NT2/D1 (cell line): ENCODE measurements around the gene SNAP47.
"Not testable (repeated sequence)": the region's sequence is repeated elsewhere in the genome, so short reads cannot be mapped to it uniquely, and the experiment has no call there.

Source experiments
- DNase-seq: peaks from one replicate; pipeline ENCODE4 v3.0.0-alpha.2; 2011; ENCODE audit warnings: low read depth, low spot score
- H3K27me3 ChIP-seq: 2 replicates; pipeline ENCODE4 v1.6.0; 2011; ENCODE audit warnings: mild to moderate bottlenecking; ENCODE audit not compliant: insufficient read length, insufficient read depth
- H3K36me3 ChIP-seq: 2 replicates; pipeline ENCODE4 v1.6.1; 2011; ENCODE audit warnings: mild to moderate bottlenecking, low read length, mixed read lengths; ENCODE audit not compliant: insufficient read depth, insufficient read length
- H3K4me1 ChIP-seq: 2 replicates; pipeline ENCODE4 v1.5.1; 2011; ENCODE audit not compliant: insufficient read depth, insufficient read length
- H3K4me3 ChIP-seq: 2 replicates; pipeline ENCODE4 v1.5.1; 2011; ENCODE audit warnings: low read depth; ENCODE audit not compliant: insufficient read length
- H3K9ac ChIP-seq: 2 replicates; pipeline ENCODE4 v1.6.0; 2011; ENCODE audit warnings: low read depth; ENCODE audit not compliant: insufficient read length
- H3K9me3 ChIP-seq: 2 replicates; pipeline ENCODE4 v1.5.1; 2011; ENCODE audit warnings: mild to moderate bottlenecking, low read length; ENCODE audit not compliant: insufficient read depth
- SUZ12 ChIP-seq: IDR thresholded peaks from 2 replicates; pipeline ENCODE4 v1.6.1; 2011; ENCODE audit not compliant: insufficient read length, insufficient read depth; ENCODE audit errors: extremely low read depth
- YY1 ChIP-seq: IDR thresholded peaks from 2 replicates; pipeline ENCODE4 v1.6.1; 2011; ENCODE audit not compliant: insufficient read length, insufficient read depth
- ZNF274 ChIP-seq: IDR thresholded peaks from 2 replicates; pipeline ENCODE4 v1.6.1; 2011; ENCODE audit warnings: mild to moderate bottlenecking, low read depth, low read length

SNAP47 gene

GRCh38 chr1:227734856-227735538 is at the start of gene SNAP47, which contains the start of gene JMJD4:
Gene SNAP47 (plus strand): TSS chr1:227735435. CDS start chr1:227747737, 12,302 bp downstream.
Gene JMJD4 (minus strand): TSS chr1:227735302. CDS start chr1:227735273, 29 bp downstream.
- peak; percentile 96 for DNase-seq
- TF ChIP-seq ZNF274, result no peak
- no peak for TF ChIP-seq SUZ12
- TF ChIP-seq YY1, result no peak
- H3K36me3 ChIP-seq, result peaks cover 65% of the 10 kb centered on the region
- H3K9ac ChIP-seq, result peak within 1 kb of the TSS; percentile 93
- no peaks in the 10 kb centered on the region for H3K27me3 ChIP-seq
- no peaks in the 10 kb centered on the region for H3K9me3 ChIP-seq
- H3K4me1 ChIP-seq, result peaks cover 20% of the 10 kb centered on the region
- peak within 1 kb of the TSS; percentile 97 for H3K4me3 ChIP-seq

- TF ChIP-seq SUZ12 (no peak), YY1 (no peak), ZNF274 (no peak)
- no peak overlapping the region for H3K4me3 ChIP-seq
- DNase-seq, result no peak
- H3K36me3 ChIP-seq, result no peaks in the 10 kb centered on the region
- H3K9ac ChIP-seq, result no peak overlapping the region
- H3K4me1 ChIP-seq, result no peaks in the 10 kb centered on the region
- H3K9me3 ChIP-seq, result 0 out of 2 replicates have a peak, but pooled peaks cover 7% of the 10 kb centered on the region
- no peaks in the 10 kb centered on the region for H3K27me3 ChIP-seq
These were observed 49.4 kb upstream of the SNAP47 start for GRCh38 chr1:227685807-227686206.

GRCh38 chr1:227697321-227697864 is 37.8 kb upstream of the SNAP47 start:
- H3K4me1 ChIP-seq, result no peaks in the 10 kb centered on the region
- no peaks in the 10 kb centered on the region for H3K27me3 ChIP-seq
- H3K4me3 ChIP-seq, result no peak overlapping the region
- TF ChIP-seq YY1 (no peak), SUZ12 (no peak), ZNF274 (peak; percentile 65)
- no peak for DNase-seq
- peaks cover 35% of the 10 kb centered on the region; the same call in 1 of the 2 replicates for H3K9me3 ChIP-seq
- H3K9ac ChIP-seq, result no peak overlapping the region
- no peaks in the 10 kb centered on the region for H3K36me3 ChIP-seq

GRCh38 chr1:227701631-227702030 is 33.6 kb upstream of the SNAP47 start:
- DNase-seq, H3K4me3 ChIP-seq, H3K9ac ChIP-seq, H3K36me3 ChIP-seq, H3K27me3 ChIP-seq, H3K4me1 ChIP-seq: not testable (repeated sequence)
- H3K9me3 ChIP-seq, result peaks cover 25% of the 10 kb centered on the region; the same call in 1 of the 2 replicates

GRCh38 chr1:227707846-227708245 is 27.4 kb upstream of the SNAP47 start:
- H3K27me3 ChIP-seq, result no peaks in the 10 kb centered on the region
- no peak overlapping the region for H3K9ac ChIP-seq
- no peaks in the 10 kb centered on the region for H3K36me3 ChIP-seq
- peaks cover 27% of the 10 kb centered on the region for H3K9me3 ChIP-seq
- H3K4me1 ChIP-seq, result no peaks in the 10 kb centered on the region
- no peak for DNase-seq
- H3K4me3 ChIP-seq, result no peak overlapping the region
- no peak for TF ChIP-seq SUZ12
- no peak for TF ChIP-seq ZNF274
- TF ChIP-seq YY1, result no peak

GRCh38 chr1:227709451-227709850 is 25.8 kb upstream of the SNAP47 start:
- no peak overlapping the region for H3K4me3 ChIP-seq
- TF ChIP-seq ZNF274 (no peak), YY1 (no peak), SUZ12 (no peak)
- H3K4me1 ChIP-seq, result no peaks in the 10 kb centered on the region
- DNase-seq, result no peak
- H3K27me3 ChIP-seq, result no peaks in the 10 kb centered on the region
- H3K9me3 ChIP-seq, result peaks cover 40% of the 10 kb centered on the region
- H3K9ac ChIP-seq, result no peak overlapping the region
- H3K36me3 ChIP-seq, result no peaks in the 10 kb centered on the region

- DNase-seq, H3K9ac ChIP-seq, H3K36me3 ChIP-seq, H3K27me3 ChIP-seq, H3K4me3 ChIP-seq, H3K4me1 ChIP-seq: not testable (repeated sequence)
- H3K9me3 ChIP-seq, result peaks cover 45% of the 10 kb centered on the region
These were observed 24.8 kb upstream of the SNAP47 start for GRCh38 chr1:227710474-227710873.
